ENCODE results near the gene SH3BGRL. TPM values are rescaled to one million over a fixed set of nuclear protein-coding genes. Genes with fewer than 3 reads are reported as not detected.

The SH3BGRL gene
- total RNA-seq, 1 experiment from 2014 or later: 41.8 TPM

DNA sequence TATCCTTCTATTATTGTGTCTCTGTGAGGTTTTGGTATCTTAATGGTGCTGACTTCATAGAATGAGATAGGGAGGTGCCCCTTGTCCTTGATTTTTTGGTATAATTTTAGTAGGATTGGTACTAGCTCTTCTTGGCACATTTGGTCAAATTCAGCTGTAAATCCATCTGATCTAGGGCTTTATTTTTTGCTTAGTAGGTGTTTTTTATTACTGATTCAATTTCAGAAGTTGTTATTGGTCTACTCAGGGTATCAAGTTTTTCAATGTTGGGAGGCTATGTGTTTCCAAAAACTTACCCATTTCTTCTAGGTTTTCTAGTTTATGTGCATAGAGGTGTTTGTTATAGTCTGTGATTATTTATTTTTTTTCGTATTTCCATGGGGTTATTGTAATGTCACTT lies 103.3 kb downstream of the SH3BGRL start:
- no peaks in the 10 kb centered on the region for H3K79me1 ChIP-seq (ENCODE audit: insufficient read depth, low read depth, low read length, poor library complexity, severe bottlenecking)
- H3K9me3 ChIP-seq (ENCODE audit: control insufficient read depth, low read depth, low read length): peaks cover 6% of the 10 kb centered on the region
- no peaks in the 10 kb centered on the region for H4K20me1 ChIP-seq (ENCODE audit: control insufficient read depth, insufficient read depth, insufficient read length)
- no peak overlapping the region for H2BK12ac ChIP-seq (ENCODE audit: insufficient read length, low read depth, low read length)
- H3K23me2 ChIP-seq (ENCODE audit: insufficient read length, low read depth, low read length, poor library complexity, severe bottlenecking): no peaks in the 10 kb centered on the region
- no peaks in the 10 kb centered on the region for H3K79me2 ChIP-seq (ENCODE audit: insufficient read depth, low read length)
- H2BK15ac ChIP-seq (ENCODE audit: low read depth, low read length): no peak overlapping the region
- no peak overlapping the region for H3K4me2 ChIP-seq (ENCODE audit: insufficient read depth, insufficient read length, low read length)
- H2BK120ac ChIP-seq (ENCODE audit: low read depth, low read length, poor library complexity, severe bottlenecking): no peak overlapping the region
- no peak overlapping the region for H2AK5ac ChIP-seq (ENCODE audit: insufficient read length, low read length)
- no peak overlapping the region for H3K9ac ChIP-seq (ENCODE audit: extremely low read depth, insufficient read length, low read length)
- no peak overlapping the region for H3K27ac Mint-ChIP-seq
- H3K36me3 Mint-ChIP-seq (ENCODE audit: insufficient read depth in 1 of 3, low read depth in 3 of 3): peaks cover 0 to 8% (median 3%) of the 10 kb centered on the region in 3 experiments; a peak in 4 of 7 replicates
- H3K27me3 ChIP-seq (ENCODE audit: insufficient read depth, low read length): no peaks in the 10 kb centered on the region
- no CpG with 5 or more reads among the region's 1 CpG for WGBS (ENCODE audit: extremely low coverage, insufficient read length, low lambda C conversion rate)
- H3K27ac ChIP-seq (ENCODE audit: insufficient read length, low read depth, low read length): no peak overlapping the region
- H2BK20ac ChIP-seq (ENCODE audit: low read depth, low read length, poor library complexity, severe bottlenecking): no peak overlapping the region
- no peak overlapping the region for H3K14ac ChIP-seq (ENCODE audit: insufficient read depth, low read length)
- no peak overlapping the region for H4K91ac ChIP-seq (ENCODE audit: insufficient read length, low read depth, low read length)
- H2BK5ac ChIP-seq (ENCODE audit: insufficient read length, low read length): no peak overlapping the region
- no peak overlapping the region for H3T11ph ChIP-seq (ENCODE audit: low read length)
- no peak overlapping the region for H3K23ac ChIP-seq (ENCODE audit: insufficient read length, low read depth, low read length)
- H3K4ac ChIP-seq (ENCODE audit: low read depth, low read length): no peak overlapping the region
- H4K5ac ChIP-seq (ENCODE audit: insufficient read length, low read depth, low read length): no peak overlapping the region
- H3K27me3 Mint-ChIP-seq (ENCODE audit: low read depth): no peaks in the 10 kb centered on the region
- H3K18ac ChIP-seq (ENCODE audit: insufficient read length, low read depth, low read length): no peak overlapping the region
- no peak overlapping the region for H4K8ac ChIP-seq (replicated peaks; ENCODE audit: insufficient read length, low read depth, low read length)
- no peak overlapping the region for H3K56ac ChIP-seq (ENCODE audit: insufficient read length, low read depth, low read length)
- no peaks in the 10 kb centered on the region for H3K4me1 ChIP-seq (ENCODE audit: insufficient read depth, low read length)
- H3K9me3 Mint-ChIP-seq: peaks cover 55 to 66% of the 10 kb centered on the region in 2 experiments
- no peak for DNase-seq
- peaks cover 0 to 2% of the 10 kb centered on the region in 2 experiments; a peak in 1 of 4 replicates for H3K4me1 Mint-ChIP-seq
- no peak overlapping the region for H2AFZ ChIP-seq (ENCODE audit: low read length)
- H3K4me3 Mint-ChIP-seq: no peak overlapping the region
- TF ChIP-seq, protein P1, sequence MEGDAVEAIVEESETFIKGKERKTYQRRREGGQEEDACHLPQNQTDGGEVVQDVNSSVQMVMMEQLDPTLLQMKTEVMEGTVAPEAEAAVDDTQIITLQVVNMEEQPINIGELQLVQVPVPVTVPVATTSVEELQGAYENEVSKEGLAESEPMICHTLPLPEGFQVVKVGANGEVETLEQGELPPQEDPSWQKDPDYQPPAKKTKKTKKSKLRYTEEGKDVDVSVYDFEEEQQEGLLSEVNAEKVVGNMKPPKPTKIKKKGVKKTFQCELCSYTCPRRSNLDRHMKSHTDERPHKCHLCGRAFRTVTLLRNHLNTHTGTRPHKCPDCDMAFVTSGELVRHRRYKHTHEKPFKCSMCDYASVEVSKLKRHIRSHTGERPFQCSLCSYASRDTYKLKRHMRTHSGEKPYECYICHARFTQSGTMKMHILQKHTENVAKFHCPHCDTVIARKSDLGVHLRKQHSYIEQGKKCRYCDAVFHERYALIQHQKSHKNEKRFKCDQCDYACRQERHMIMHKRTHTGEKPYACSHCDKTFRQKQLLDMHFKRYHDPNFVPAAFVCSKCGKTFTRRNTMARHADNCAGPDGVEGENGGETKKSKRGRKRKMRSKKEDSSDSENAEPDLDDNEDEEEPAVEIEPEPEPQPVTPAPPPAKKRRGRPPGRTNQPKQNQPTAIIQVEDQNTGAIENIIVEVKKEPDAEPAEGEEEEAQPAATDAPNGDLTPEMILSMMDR (conservative IDR thresholded peaks at IDR 0.05): no peak
